Parathyroid adenoma (tissue), 2 donors: ENCODE measurements around the gene SDK2.

Experiments
- H2AFZ ChIP-seq: fragments of 300-600 bp; sonication (generic); one replicate; pipeline ENCODE4 v1.7.0; 2017; ENCODE audit warnings: antibody characterized with exemption, mild to moderate bottlenecking
- H3K27ac ChIP-seq: fragments of 300-600 bp; sonication (generic); one replicate; pipeline ENCODE4 v1.7.0; 2017
- H3K27me3 ChIP-seq: fragments of 300-600 bp; sonication (generic); one replicate; pipeline ENCODE4 v1.7.0; 2017; ENCODE audit warnings: low read length; ENCODE audit not compliant: control insufficient read depth, insufficient read depth
- H3K36me3 ChIP-seq: fragments of 300-600 bp; sonication (generic); one replicate; pipeline ENCODE4 v1.7.0; 2017; ENCODE audit warnings: low read length; ENCODE audit not compliant: control insufficient read depth, insufficient read depth
- H3K4me1 ChIP-seq: fragments of 300-600 bp; sonication (generic); one replicate; pipeline ENCODE4 v1.7.0; 2017; ENCODE audit warnings: control low read depth
- H3K4me2 ChIP-seq: fragments of 300-600 bp; sonication (generic); one replicate; pipeline ENCODE4 v1.7.0; 2017; ENCODE audit warnings: low read length
- H3K4me3 ChIP-seq: fragments of 300-600 bp; sonication (generic); one replicate; pipeline ENCODE4 v1.7.0; 2017; ENCODE audit warnings: low read depth, low read length
- H3K79me2 ChIP-seq: fragments of 300-600 bp; sonication (generic); one replicate; pipeline ENCODE4 v1.7.0; 2017; ENCODE audit warnings: control low read depth
- H3K9ac ChIP-seq: fragments of 300-600 bp; sonication (generic); one replicate; pipeline ENCODE4 v1.7.0; 2017; ENCODE audit warnings: mild to moderate bottlenecking
- H3K9me3 ChIP-seq: fragments of 300-600 bp; sonication (generic); one replicate; pipeline ENCODE4 v1.7.0; 2017; ENCODE audit warnings: low read length; ENCODE audit not compliant: control insufficient read depth
- TF ChIP-seq, protein P1 (sequence below): fragments of 300-600 bp; sonication (generic); IDR thresholded peaks from one replicate; pipeline ENCODE4 v1.7.0; 2017; ENCODE audit warnings: antibody characterized with exemption, mild to moderate bottlenecking
- donor health status: primary hyperparathyroidism.

Gene SDK2

DNA sequence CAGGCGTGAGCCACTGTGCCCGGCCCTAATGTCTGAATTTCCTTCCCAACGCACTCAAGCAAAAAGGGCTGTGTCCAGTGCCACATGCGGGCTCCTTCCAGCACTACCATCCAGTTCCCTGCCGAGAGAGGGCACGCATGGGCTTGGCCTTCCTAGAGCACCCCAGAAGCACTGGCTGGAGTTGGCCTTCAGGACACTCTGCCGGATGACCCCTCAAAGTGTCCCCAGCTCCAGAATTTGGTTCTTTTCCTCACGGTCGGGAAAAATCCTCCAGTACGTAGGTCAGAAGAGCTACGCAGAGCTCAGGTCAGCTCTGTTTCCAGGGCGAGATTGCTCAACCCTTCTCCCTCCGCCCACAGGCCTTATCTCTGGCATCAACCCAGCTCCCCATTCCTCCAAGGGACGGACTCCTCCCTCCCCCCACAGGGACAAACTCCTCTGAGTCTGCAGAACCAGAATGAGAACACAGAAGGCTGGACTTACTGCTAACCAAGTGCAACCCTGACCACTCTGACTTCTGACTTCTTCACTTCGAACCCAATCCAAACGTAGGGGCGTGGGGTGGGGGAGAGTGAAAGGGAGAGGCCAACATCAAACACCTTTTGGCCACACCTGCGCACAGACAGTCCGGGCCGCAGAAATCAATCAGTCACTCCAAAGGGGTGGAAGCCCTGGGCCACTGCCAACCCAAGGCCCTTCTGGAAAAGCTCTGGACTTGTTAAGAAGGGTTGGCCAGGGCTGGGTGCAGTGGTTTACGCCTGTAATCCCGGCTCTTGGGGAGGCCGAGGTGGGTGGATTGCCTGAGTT lies 336.0 kb downstream of the SDK2 start:
- Histone ChIP-seq H3K9ac (no peak overlapping the region), H3K36me3 (no peaks in the 10 kb centered on the region), H2AFZ (peak overlapping the region; percentile 81), H3K9me3 (no peaks in the 10 kb centered on the region), H3K4me1 (peaks cover 55% of the 10 kb centered on the region), H3K27me3 (no peaks in the 10 kb centered on the region), H3K4me3 (peak overlapping the region; percentile 31), H3K27ac (peak overlapping the region; percentile 99), H3K4me2 (peak overlapping the region; percentile 62), H3K79me2 (peaks cover 24% of the 10 kb centered on the region)
- TF ChIP-seq, protein P1, sequence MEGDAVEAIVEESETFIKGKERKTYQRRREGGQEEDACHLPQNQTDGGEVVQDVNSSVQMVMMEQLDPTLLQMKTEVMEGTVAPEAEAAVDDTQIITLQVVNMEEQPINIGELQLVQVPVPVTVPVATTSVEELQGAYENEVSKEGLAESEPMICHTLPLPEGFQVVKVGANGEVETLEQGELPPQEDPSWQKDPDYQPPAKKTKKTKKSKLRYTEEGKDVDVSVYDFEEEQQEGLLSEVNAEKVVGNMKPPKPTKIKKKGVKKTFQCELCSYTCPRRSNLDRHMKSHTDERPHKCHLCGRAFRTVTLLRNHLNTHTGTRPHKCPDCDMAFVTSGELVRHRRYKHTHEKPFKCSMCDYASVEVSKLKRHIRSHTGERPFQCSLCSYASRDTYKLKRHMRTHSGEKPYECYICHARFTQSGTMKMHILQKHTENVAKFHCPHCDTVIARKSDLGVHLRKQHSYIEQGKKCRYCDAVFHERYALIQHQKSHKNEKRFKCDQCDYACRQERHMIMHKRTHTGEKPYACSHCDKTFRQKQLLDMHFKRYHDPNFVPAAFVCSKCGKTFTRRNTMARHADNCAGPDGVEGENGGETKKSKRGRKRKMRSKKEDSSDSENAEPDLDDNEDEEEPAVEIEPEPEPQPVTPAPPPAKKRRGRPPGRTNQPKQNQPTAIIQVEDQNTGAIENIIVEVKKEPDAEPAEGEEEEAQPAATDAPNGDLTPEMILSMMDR: no peak

DNA sequence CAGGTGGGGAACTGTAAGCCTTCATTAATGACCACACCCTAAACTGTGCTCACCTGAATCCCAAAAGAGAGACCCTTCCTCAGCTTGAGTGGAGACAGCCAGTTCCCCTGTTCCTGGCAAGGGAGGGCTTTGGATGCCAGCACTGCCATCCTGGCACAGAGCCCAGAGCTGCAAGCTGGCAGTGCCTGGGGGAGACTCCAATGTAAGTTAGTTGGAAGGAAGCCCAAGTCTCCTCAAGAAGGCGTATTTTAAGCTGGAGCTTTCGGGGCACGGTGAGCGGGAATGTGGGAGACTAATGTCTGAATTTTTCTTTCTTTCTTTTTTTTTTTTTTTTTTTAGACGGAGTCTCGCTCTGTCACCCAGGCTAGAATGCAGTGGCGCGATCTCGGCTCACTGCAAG lies 337.1 kb downstream of the SDK2 start:
- H3K79me2 ChIP-seq: peaks cover 33% of the 10 kb centered on the region
- H2AFZ ChIP-seq: no peak overlapping the region
- TF ChIP-seq, protein P1: no peak
- no peak overlapping the region for H3K9ac ChIP-seq
- peak overlapping the region; percentile 99 for H3K27ac ChIP-seq
- H3K9me3 ChIP-seq: no peaks in the 10 kb centered on the region
- H3K27me3 ChIP-seq: no peaks in the 10 kb centered on the region
- H3K4me1 ChIP-seq: peaks cover 49% of the 10 kb centered on the region
- H3K36me3 ChIP-seq: no peaks in the 10 kb centered on the region
- no peak overlapping the region for H3K4me3 ChIP-seq
- H3K4me2 ChIP-seq: peak overlapping the region; percentile 40

DNA sequence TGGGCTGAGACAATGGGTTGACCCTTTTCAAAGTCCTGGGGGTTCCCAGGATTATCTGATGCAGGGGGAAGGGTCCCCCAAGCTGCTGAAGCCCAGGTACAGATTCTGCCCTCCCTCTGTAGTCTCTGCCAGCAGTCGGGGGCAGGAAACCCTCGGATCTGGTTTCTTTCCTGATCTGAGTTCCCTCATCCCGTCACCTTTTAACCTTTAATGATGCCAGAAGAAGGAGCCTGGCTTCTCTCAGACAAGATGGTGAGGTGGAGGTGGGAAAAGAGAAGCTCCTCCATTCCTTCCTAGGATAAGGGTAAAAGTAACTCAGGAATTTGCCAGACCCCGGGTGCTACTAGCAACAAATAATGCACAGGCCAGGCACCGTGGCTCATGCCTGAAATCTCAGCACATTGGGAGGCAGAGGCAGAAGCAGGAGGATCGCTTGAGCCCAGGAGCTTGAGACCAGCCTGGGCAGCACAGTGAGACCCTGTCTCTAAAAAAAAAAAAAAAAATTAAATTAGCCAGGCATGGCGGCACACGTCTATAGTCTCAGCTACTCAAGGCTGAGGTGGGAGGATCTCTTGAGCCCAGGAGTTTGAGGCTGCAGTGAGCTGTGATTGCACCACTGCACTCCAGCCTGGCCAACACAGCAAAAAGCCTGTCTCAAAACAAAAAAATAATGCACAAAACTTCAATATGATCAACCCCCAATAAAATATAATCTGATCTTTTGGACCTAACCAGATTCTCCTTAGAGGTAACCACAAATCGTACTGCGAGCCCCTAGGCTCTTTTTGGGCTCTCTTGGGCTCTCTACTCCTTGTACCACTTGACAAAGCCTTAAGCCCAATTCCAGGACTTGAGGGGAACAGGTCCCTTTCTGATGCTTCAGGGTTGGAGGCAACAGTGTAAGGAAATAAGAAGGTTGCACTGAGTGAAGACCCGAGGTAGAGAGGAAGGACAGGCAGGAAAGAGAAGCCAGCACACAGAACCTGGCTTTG lies 338.1 kb downstream of the SDK2 start:
- no peaks in the 10 kb centered on the region for H3K9me3 ChIP-seq
- H3K4me2 ChIP-seq: peak overlapping the region; percentile 40
- H3K27me3 ChIP-seq: no peaks in the 10 kb centered on the region
- H2AFZ ChIP-seq: no peak overlapping the region
- H3K36me3 ChIP-seq: no peaks in the 10 kb centered on the region
- no peak overlapping the region for H3K4me3 ChIP-seq
- H3K4me1 ChIP-seq: peaks cover 49% of the 10 kb centered on the region
- H3K79me2 ChIP-seq: peaks cover 42% of the 10 kb centered on the region
- TF ChIP-seq, protein P1: no peak
- peak overlapping the region; percentile 99 for H3K27ac ChIP-seq
- no peak overlapping the region for H3K9ac ChIP-seq

DNA sequence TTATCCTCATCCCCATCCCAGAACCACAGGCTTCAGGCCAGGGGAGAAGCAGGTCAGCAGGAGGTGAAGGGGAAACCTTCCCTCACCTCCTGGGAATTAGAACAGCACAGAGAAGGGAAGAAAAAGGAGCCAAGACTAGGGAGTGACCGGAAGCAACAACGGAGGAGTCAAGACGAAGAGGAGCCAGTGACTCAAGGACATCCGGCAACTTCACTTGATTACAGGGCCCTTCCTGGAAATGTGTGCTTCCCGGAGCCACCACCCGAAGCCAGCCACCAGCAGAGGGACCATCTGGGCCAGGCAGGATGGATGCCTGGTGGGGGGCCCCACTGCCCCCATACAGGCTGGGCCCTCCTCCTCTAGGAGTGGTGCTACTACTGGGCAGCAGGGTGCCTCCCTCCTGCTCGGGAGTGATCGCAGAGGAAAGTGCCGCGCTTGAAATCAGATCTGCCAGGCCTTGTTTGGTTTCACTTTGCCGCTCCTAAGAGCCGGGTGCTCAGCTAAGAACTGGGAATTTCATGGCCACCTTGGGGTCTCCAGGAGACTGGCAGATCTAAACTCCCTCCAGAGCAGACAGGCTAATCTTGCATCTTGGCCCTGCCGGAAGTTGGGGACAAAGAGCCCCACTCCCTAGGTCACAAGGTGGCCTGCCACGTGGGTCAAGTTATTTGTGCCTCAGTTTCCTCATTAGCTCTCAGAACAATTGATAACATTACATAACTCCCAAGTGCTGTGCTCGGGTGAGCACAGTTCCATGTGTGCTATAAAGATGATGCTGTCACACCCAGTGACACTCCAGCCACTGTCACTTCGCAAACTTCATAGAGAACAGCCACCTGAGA lies 339.1 kb downstream of the SDK2 start:
- Histone ChIP-seq H3K4me1 (peaks cover 52% of the 10 kb centered on the region), H3K4me3 (peak overlapping the region; percentile 20), H3K79me2 (peaks cover 46% of the 10 kb centered on the region), H3K36me3 (no peaks in the 10 kb centered on the region), H3K9me3 (no peaks in the 10 kb centered on the region), H3K27me3 (no peaks in the 10 kb centered on the region), H3K9ac (peak overlapping the region; percentile 54), H3K4me2 (peak overlapping the region; percentile 19), H3K27ac (peak overlapping the region; percentile 99), H2AFZ (peak overlapping the region; percentile 75)
- TF ChIP-seq, protein P1: peak; percentile 58
